Colonic mucosa (tissue), 4 donors: Measurements from ENCODE around the gene SLC30A2. TPM values are rescaled to one million over a fixed set of nuclear protein-coding genes. Genes with fewer than 3 reads are reported as not detected.

Experiments used
- DNase-seq: peaks from one replicate; pipeline ENCODE4 v3.0.0-alpha.2; 2020
- H3K27ac ChIP-seq: fragments of 200-600 bp; one replicate; pipeline ENCODE4 v1.8.0; 2021
- H3K27me3 ChIP-seq: fragments of 200-600 bp; one replicate; pipeline ENCODE4 v1.8.0; 2021
- H3K36me3 ChIP-seq: fragments of 200-600 bp; one replicate; pipeline ENCODE4 v1.8.0; 2021
- H3K4me1 ChIP-seq: fragments of 200-600 bp; one replicate; pipeline ENCODE4 v1.8.0; 2021; ENCODE audit warnings: mild to moderate bottlenecking
- H3K4me3 ChIP-seq: fragments of 200-600 bp; one replicate; pipeline ENCODE4 v1.8.0; 2021
- H3K9ac ChIP-seq, 2 donors: one replicate each; pipeline ENCODE4 v1.7.0; 2013; ENCODE audit warnings: control low read depth in 2 of 2, low read depth in 2 of 2, low read length in 2 of 2
- H3K9me3 ChIP-seq: fragments of 200-600 bp; one replicate; pipeline ENCODE4 v1.8.0; 2021
- CTCF ChIP-seq: fragments of 200-600 bp; IDR thresholded peaks from one replicate; pipeline ENCODE4 v1.8.0; 2022; ENCODE audit warnings: antibody characterized with exemption, mild to moderate bottlenecking
- intact Hi-C: fragments of 100-400 bp; cut with DNase I; formaldehyde crosslinking; loops from one replicate; pipeline ENCODE4 v1.14.1; 2022
- total RNA-seq, 2 donors: library from RNA; stranded (reverse); fragmentation: NEBNext Ultra II Directional in 1 of 2; extraction: Animal tissue kit (Norgen Biotek cat#: 25700) in 1 of 2; gene quantifications; one replicate each; pipeline ENCODE4 v1.2.1, GENCODE V29; 2021
- donor health status: healthy.
- donor health status: DM: no; HTN: no; CAD: no.
- donor health status: DM: no; HTN: no; CAD: no.

The SLC30A2 gene
- total RNA-seq, 2 donors from 2014 or later, result 0.27 to 0.42 TPM

- H3K4me3 ChIP-seq, result peak overlapping the region; percentile 77
- H3K27ac ChIP-seq, result no peak overlapping the region
- H3K9ac ChIP-seq, result peak overlapping the region; percentile 13 to 82
- intact Hi-C loops, result loop anchor here (5.0 kb wide), 2 partner anchors 68 to 113 kb away; no protein-coding TSS in a partner anchor
- peaks cover 3% of the 10 kb centered on the region for H3K4me1 ChIP-seq
- no peaks in the 10 kb centered on the region for H3K9me3 ChIP-seq
- H3K27me3 ChIP-seq, result no peaks in the 10 kb centered on the region
- no peak for DNase-seq
- no peaks in the 10 kb centered on the region for H3K36me3 ChIP-seq
- no peak for TF ChIP-seq CTCF
Measured at GRCh38 chr1:26034504-26035202, 11.3 kb downstream of the SLC30A2 start.

- no peaks in the 10 kb centered on the region for H3K27me3 ChIP-seq
- no peaks in the 10 kb centered on the region for H3K36me3 ChIP-seq
- no peak for TF ChIP-seq CTCF
- no peak overlapping the region for H3K4me3 ChIP-seq
- H3K27ac ChIP-seq, result no peak overlapping the region
- peaks cover 3% of the 10 kb centered on the region for H3K4me1 ChIP-seq
- H3K9ac ChIP-seq, result no peak overlapping the region
- no peak for DNase-seq
- no peaks in the 10 kb centered on the region for H3K9me3 ChIP-seq
- intact Hi-C loops, result no loop called here
Measured at GRCh38 chr1:26032656-26033357, 13.1 kb downstream of the SLC30A2 start.

- Histone ChIP-seq H3K27me3 (no peaks in the 10 kb centered on the region), H3K9ac (no peak overlapping the region), H3K4me3 (no peak overlapping the region), H3K27ac (no peak overlapping the region), H3K4me1 (peaks cover 3% of the 10 kb centered on the region), H3K36me3 (no peaks in the 10 kb centered on the region), H3K9me3 (no peaks in the 10 kb centered on the region)
- intact Hi-C loops, result no loop called here
- TF ChIP-seq CTCF, result no peak
- no peak for DNase-seq
Measured at GRCh38 chr1:26031611-26032220, 14.2 kb downstream of the SLC30A2 start.

- intact Hi-C loops, result no loop called here
Measured at GRCh38 chr1:26031196-26031595, 14.7 kb downstream of the SLC30A2 start.

More at GRCh38 chr1:26031196-26031595, 14.7 kb downstream of the SLC30A2 start:
- H3K4me1 ChIP-seq, result peaks cover 1% of the 10 kb centered on the region
- no peak overlapping the region for H3K27ac ChIP-seq
- H3K27me3 ChIP-seq, result no peaks in the 10 kb centered on the region
- H3K4me3 ChIP-seq, result no peak overlapping the region
- no peak overlapping the region for H3K9ac ChIP-seq
- TF ChIP-seq CTCF, result no peak
- H3K36me3 ChIP-seq, result no peaks in the 10 kb centered on the region
- no peaks in the 10 kb centered on the region for H3K9me3 ChIP-seq
- no peak for DNase-seq
